ENCODE data around the gene SEC31A.

DNA sequence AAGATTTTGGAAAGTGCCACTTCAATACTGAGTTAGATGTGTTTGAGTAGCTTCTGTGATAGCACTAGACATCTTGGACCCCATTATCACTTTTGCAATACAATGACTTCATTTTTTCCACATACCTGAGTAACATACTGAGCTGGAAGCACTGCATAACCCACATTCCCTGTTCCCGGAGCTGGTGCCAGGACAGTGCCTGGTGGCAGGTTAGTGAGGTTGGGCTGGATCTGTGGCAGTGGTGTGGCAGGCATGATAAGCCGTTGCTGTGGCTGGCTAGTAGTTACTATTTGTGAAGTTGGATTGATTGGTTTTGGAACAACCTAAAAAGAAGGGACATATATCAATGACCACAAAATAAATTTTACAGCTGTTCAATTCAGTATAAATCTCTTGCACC is 48.5 kb upstream of the SEC31A start:
- no peak for TF ChIP-seq EZH2 (IDR thresholded peaks at IDR 0.05)
- TF ChIP-seq, protein P1, sequence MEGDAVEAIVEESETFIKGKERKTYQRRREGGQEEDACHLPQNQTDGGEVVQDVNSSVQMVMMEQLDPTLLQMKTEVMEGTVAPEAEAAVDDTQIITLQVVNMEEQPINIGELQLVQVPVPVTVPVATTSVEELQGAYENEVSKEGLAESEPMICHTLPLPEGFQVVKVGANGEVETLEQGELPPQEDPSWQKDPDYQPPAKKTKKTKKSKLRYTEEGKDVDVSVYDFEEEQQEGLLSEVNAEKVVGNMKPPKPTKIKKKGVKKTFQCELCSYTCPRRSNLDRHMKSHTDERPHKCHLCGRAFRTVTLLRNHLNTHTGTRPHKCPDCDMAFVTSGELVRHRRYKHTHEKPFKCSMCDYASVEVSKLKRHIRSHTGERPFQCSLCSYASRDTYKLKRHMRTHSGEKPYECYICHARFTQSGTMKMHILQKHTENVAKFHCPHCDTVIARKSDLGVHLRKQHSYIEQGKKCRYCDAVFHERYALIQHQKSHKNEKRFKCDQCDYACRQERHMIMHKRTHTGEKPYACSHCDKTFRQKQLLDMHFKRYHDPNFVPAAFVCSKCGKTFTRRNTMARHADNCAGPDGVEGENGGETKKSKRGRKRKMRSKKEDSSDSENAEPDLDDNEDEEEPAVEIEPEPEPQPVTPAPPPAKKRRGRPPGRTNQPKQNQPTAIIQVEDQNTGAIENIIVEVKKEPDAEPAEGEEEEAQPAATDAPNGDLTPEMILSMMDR (IDR thresholded peaks at IDR 0.05), result no peak

All from neural progenitor cell (in vitro differentiated cells).